Stimulated activated CD4-positive, alpha-beta T cell treated with anti-CD3 and anti-CD28 coated beads, Interleukin-1b, Interleukin-23, amount 100 ng/mL, for 24 hours (primary cell): ENCODE data around the gene TMEM196.
"Not testable (repeated sequence)": the region's sequence is repeated elsewhere in the genome, so short reads cannot be mapped to it uniquely, and the experiment has no call there.

Source experiments
- DNase-seq, 4 experiments: peaks; one replicate each; pipeline ENCODE4 v3.0.0-alpha.2; 2020; ENCODE audit warnings: low read depth in 4 of 4, low spot score in 1 of 4

Gene TMEM196

DNA sequence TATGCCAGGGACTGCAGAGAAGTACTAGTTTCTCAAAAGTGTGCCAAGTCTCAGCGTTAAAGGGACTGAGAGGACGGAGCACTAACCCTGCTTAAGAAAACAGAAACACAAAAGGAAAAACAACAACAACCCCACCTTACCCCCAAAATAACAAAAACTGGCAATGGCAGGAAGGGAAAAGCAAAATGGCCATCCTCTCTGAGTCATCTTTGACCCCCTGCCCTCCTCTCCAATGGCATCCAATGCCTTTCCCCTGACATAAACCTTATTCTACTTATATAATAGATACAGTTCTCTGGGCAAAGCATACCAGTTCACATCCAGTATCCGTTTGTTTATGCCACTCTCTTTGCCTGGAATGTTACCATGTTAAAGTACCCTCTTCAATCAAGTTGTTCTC lies 66.2 kb downstream of the TMEM196 start:
- no peak for DNase-seq

- DNase-seq = no peak
These were observed 67.8 kb downstream of the TMEM196 start for GRCh38 chr7:19705663-19706062.

- no peak for DNase-seq
These were observed 71.9 kb downstream of the TMEM196 start for GRCh38 chr7:19701471-19701870.

DNA sequence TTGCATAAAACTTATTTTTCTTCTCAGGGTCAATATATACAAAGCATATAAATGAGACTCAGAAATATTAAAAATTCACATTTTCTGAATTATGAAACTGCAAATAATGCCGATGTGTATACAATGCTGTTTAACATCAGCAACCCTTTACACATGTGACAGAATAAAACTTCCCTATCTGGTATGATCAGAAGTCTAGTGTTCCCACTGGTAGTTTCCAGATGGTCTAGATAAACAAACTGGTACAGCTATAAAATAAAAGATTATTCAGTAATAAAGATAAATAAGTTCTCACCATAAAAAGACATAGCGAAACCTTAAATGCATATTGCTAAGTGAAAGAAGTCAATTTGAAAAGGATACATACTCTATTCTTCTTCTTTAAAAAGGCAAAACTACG lies 72.5 kb downstream of the TMEM196 start:
- no peak for DNase-seq

GRCh38 chr7:19698331-19698730 lies 75.1 kb downstream of the TMEM196 start:
- no peak for DNase-seq

DNA sequence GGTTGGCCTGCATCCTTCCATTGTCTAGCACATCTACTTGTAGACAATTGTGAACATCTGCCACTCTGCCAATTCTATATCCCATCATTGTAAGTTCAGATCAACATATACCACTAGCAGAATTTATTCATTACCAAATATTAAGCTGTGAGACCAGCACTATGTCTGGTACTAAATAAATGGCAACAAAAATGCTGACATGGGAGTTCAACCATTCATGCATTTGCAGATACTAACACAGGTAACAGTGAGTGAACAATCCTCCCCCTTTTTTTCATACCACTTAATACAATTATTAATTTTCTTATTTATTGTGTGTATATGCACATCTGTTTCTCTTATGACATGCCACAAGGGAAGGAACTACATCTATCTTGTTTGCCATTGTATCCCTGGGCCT lies 76.5 kb downstream of the TMEM196 start:
- no peak for DNase-seq

DNA sequence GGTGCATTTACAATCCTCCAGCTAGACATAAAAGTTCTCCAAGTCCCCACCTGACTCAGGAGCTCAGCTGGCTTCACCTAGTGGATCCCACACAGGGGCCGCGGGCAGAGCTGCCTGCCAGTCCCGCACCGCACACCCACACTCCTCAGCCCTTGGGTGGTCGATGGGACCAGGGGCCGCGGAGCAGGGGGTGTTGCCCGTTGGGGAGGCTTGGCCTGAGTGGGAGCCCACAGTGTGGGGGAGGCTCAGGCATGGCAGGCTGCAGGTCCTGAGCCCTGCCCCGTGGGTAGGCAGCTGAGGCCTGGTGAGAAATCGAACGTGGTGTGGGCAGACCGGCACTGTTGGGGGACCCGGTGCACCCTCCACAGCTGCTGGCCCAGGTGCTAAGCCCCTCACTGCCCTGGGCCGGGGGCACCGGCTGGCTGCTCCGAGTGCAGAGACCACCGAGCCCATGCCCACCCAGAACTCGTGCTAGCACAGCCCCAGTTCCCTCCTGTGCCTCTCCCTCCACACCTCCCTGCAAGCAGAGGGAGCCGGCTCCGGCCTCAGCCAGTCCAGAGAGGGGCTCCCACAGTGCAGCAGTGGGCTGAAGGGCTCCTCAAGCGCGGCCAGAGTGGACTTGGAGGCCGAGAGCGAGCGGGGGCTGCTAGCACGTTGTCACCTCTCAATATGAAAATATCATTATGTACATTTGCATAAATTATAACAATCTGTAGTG lies 81.1 kb downstream of the TMEM196 start:
- no peak for DNase-seq

DNA sequence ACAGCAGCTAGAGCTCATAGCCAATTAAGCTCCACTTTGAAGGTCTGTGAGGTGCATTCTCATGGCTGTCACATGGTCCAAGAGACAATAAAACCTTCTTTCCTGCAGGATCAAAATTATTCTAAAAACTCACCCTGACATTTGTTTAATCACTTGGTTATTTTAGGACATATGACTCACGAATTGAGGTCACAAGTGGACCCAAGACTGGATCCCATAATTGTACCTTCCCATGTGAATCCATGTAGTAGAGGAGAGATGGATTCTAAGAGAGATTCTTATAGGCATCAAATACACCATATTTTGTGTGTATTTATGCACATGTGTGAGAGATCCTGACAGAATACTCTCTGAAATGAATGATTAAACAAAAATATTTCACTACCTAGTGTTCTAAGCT lies 82.7 kb downstream of the TMEM196 start:
- no peak for DNase-seq

- DNase-seq = not testable (repeated sequence)
These were observed 84.3 kb downstream of the TMEM196 start for GRCh38 chr7:19689130-19689529.

- no peak for DNase-seq
These were observed 91.8 kb downstream of the TMEM196 start for GRCh38 chr7:19681596-19681995.

DNA sequence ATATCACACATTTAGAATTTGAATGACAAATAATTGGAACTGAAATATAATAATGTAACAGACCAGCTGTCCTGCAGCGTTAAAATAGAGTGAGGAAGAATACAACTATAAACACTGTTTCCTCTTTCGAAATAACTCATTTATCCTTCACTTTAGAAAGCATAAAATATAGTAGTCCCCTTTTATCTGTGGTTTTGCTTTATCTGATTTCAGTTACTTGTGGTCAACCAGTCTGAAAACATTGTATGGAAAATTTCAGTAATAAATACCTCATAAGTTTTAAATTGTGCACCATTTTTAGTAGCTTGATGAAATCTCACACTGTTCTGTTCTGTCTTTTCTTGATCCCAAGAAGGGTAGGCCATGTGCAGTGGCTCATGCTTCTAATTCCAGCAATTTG lies 96.2 kb downstream of the TMEM196 start:
- no peak for DNase-seq

DNA sequence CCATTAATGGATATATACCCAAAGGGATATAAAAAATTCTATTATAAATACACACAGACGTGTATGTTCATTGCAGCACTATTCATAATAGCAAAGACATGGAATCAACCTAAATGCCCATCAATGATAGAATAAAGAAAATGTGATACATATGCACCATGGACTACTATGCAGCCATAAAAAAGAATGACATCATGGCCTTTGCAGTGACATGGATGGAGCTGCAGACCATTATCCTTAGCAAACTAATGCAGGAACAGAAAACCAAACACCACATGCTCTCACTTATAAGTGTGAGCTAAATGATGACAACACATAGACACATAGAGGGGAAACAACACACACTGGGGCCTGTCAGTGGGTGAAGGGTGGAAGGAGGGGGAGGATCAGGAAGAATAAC lies 97.6 kb downstream of the TMEM196 start:
- DNase-seq = no peak

DNA sequence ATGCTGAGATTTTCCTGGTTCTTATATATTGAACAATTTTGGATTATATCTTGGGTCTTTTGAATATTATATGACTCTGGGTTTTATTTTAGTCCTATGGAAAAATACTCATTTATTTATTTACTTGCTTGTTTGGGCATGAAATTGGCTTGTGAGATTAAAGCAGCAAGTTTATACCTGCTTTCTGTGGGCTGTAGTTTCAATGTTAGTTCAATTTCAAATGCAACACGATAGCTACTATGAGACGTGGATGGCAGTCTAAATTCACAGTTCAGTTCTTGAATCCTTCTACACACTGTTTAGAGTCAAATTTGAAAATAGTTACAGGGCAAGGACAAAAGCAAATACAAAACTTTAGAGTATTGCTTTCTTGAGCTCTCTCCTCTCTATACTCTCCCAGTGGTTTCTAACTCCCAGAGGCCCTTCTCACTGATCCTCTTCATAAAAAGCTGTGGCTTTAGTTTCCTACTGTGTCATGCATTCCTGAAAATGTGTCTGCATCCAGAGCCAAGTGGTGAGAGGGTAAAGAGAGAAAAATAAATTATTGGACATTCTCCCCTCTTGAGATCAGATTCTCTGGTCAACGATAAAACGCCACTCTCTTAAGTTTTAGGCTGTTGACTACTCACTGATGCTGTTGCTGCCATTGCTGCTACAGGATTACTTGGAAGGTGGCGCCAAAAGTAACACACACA lies 99.0 kb downstream of the TMEM196 start:
- no peak for DNase-seq

- DNase-seq = no peak
These were observed 102.6 kb downstream of the TMEM196 start for GRCh38 chr7:19670806-19671205.
